H9 (cell line): ENCODE data around the gene TIAM2. TPM values are rescaled to one million over a fixed set of nuclear protein-coding genes. Genes with fewer than 3 reads are reported as not detected.

Experiments
- DNase-seq: peaks from one replicate; pipeline ENCODE4 v3.0.0-alpha.2; 2017
- H2AFZ ChIP-seq: one replicate; pipeline ENCODE4 v1.6.1; 2013; ENCODE audit warnings: mild to moderate bottlenecking, low read length, control low read depth, moderate library complexity
- H2AK5ac ChIP-seq: 2 replicates; pipeline ENCODE4 v1.6.1; 2013; ENCODE audit warnings: low read length, control low read depth, mixed read lengths; ENCODE audit not compliant: insufficient read length
- H2BK120ac ChIP-seq: one replicate; pipeline ENCODE4 v1.6.1; 2013; ENCODE audit warnings: low read depth, mild to moderate bottlenecking, low read length, control low read depth, inconsistent platforms; ENCODE audit not compliant: poor library complexity, severe bottlenecking
- H2BK12ac ChIP-seq: 2 replicates; pipeline ENCODE4 v1.6.1; 2013; ENCODE audit warnings: low read length, control low read depth, mixed read lengths, low read depth; ENCODE audit not compliant: insufficient read length
- H2BK15ac ChIP-seq: 2 replicates; pipeline ENCODE4 v1.6.1; 2013; ENCODE audit warnings: low read depth, low read length, control low read depth
- H2BK20ac ChIP-seq: one replicate; pipeline ENCODE4 v1.6.1; 2013; ENCODE audit warnings: low read depth, mild to moderate bottlenecking, low read length, control low read depth, inconsistent platforms; ENCODE audit not compliant: poor library complexity, severe bottlenecking
- H2BK5ac ChIP-seq: 2 replicates; pipeline ENCODE4 v1.6.1; 2013; ENCODE audit warnings: low read length, control low read depth, mixed read lengths; ENCODE audit not compliant: insufficient read length
- H3K14ac ChIP-seq: 2 replicates; pipeline ENCODE4 v1.6.1; 2013; ENCODE audit warnings: low read length, control low read depth; ENCODE audit not compliant: insufficient read depth
- H3K18ac ChIP-seq: 2 replicates; pipeline ENCODE4 v1.6.1; 2013; ENCODE audit warnings: low read depth, mild to moderate bottlenecking, mixed read lengths, low read length, control low read depth; ENCODE audit not compliant: insufficient read length
- H3K23ac ChIP-seq: 2 replicates; pipeline ENCODE4 v1.6.1; 2013; ENCODE audit warnings: low read length, control low read depth, mixed read lengths, low read depth; ENCODE audit not compliant: insufficient read length
- H3K23me2 ChIP-seq: 2 replicates; pipeline ENCODE4 v1.6.1; 2013; ENCODE audit warnings: low read depth, mild to moderate bottlenecking, mixed read lengths, low read length, control low read depth; ENCODE audit not compliant: insufficient read length, poor library complexity, severe bottlenecking
- H3K27ac ChIP-seq: 2 replicates; pipeline ENCODE4 v1.5.1; 2013; ENCODE audit warnings: low read length, control low read depth, mixed read lengths, low read depth; ENCODE audit not compliant: insufficient read length
- H3K27me3 ChIP-seq: 2 replicates; pipeline ENCODE4 v1.6.1; 2013; ENCODE audit warnings: low read length, control low read depth, inconsistent platforms; ENCODE audit not compliant: insufficient read depth
- H3K4ac ChIP-seq: 2 replicates; pipeline ENCODE4 v1.6.1; 2013; ENCODE audit warnings: low read depth, mild to moderate bottlenecking, control low read depth, inconsistent platforms, low read length, moderate library complexity
- H3K4me1 ChIP-seq: 2 replicates; pipeline ENCODE4 v1.6.1; 2013; ENCODE audit warnings: low read length, control low read depth, inconsistent platforms; ENCODE audit not compliant: insufficient read depth
- H3K4me2 ChIP-seq: 2 replicates; pipeline ENCODE4 v1.6.1; 2013; ENCODE audit warnings: low read length, control low read depth, mixed read lengths; ENCODE audit not compliant: insufficient read length, insufficient read depth
- H3K56ac ChIP-seq: 2 replicates; pipeline ENCODE4 v1.6.1; 2013; ENCODE audit warnings: low read depth, mild to moderate bottlenecking, mixed read lengths, low read length, control low read depth; ENCODE audit not compliant: insufficient read length
- H3K79me1 ChIP-seq: 2 replicates; pipeline ENCODE4 v1.6.1; 2013; ENCODE audit warnings: low read depth, mild to moderate bottlenecking, moderate library complexity, low read length, control low read depth, inconsistent platforms; ENCODE audit not compliant: insufficient read depth, poor library complexity, severe bottlenecking
- H3K79me2 ChIP-seq: 2 replicates; pipeline ENCODE4 v1.6.1; 2013; ENCODE audit warnings: low read length, control low read depth, inconsistent platforms; ENCODE audit not compliant: insufficient read depth
- H3K9ac ChIP-seq: 2 replicates; pipeline ENCODE4 v1.6.1; 2013; ENCODE audit warnings: low read length, control low read depth, mixed read lengths; ENCODE audit not compliant: insufficient read length; ENCODE audit errors: extremely low read depth
- H3K9me3 ChIP-seq: one replicate; pipeline ENCODE4 v1.6.1; 2013; ENCODE audit warnings: low read depth, low read length, inconsistent platforms; ENCODE audit not compliant: control insufficient read depth
- H3T11ph ChIP-seq: one replicate; pipeline ENCODE4 v1.6.1; 2013; ENCODE audit warnings: mild to moderate bottlenecking, low read length, control low read depth, inconsistent platforms
- H4K20me1 ChIP-seq: one replicate; pipeline ENCODE4 v1.6.1; 2013; ENCODE audit not compliant: control insufficient read depth, insufficient read length, insufficient read depth
- H4K5ac ChIP-seq: 2 replicates; pipeline ENCODE4 v1.6.1; 2013; ENCODE audit warnings: low read depth, mild to moderate bottlenecking, mixed read lengths, low read length, control low read depth; ENCODE audit not compliant: insufficient read length
- H4K8ac ChIP-seq: replicated peaks from 2 replicates; pipeline ENCODE4 v1.6.1; 2013; ENCODE audit warnings: low read length, control low read depth, mixed read lengths, low read depth; ENCODE audit not compliant: insufficient read length
- H4K91ac ChIP-seq: 2 replicates; pipeline ENCODE4 v1.6.1; 2013; ENCODE audit warnings: low read depth, mild to moderate bottlenecking, moderate library complexity, mixed read lengths, low read length, control low read depth; ENCODE audit not compliant: insufficient read length
- H3K27ac Mint-ChIP-seq, 3 experiments: 2 replicates in 2 of 3; 3 replicates in 1 of 3; pipeline ENCODE4 v1.8.0; 2020 to 2021; ENCODE audit warnings: mixed read lengths in 3 of 3, mild to moderate bottlenecking in 1 of 3, moderate library complexity in 1 of 3
- H3K27me3 Mint-ChIP-seq: 2 replicates; pipeline ENCODE4 v1.8.0; 2021; ENCODE audit warnings: low read depth, mild to moderate bottlenecking, moderate library complexity, mixed read lengths
- H3K36me3 Mint-ChIP-seq, 3 experiments: 2 replicates in 2 of 3; 3 replicates in 1 of 3; pipeline ENCODE4 v1.8.0; 2020 to 2021; ENCODE audit warnings: low read depth in 3 of 3, mixed read lengths in 3 of 3; ENCODE audit not compliant: insufficient read depth in 1 of 3
- H3K4me1 Mint-ChIP-seq, 2 experiments: 2 replicates each; pipeline ENCODE4 v1.8.0; 2020; ENCODE audit warnings: mixed read lengths in 2 of 2
- H3K4me3 Mint-ChIP-seq, 2 experiments: 2 replicates in 1 of 2; 3 replicates in 1 of 2; pipeline ENCODE4 v1.8.0; 2020 to 2021; ENCODE audit warnings: mild to moderate bottlenecking in 2 of 2, mixed read lengths in 2 of 2, moderate library complexity in 1 of 2
- H3K9me3 Mint-ChIP-seq, 2 experiments: 2 replicates in 1 of 2; 3 replicates in 1 of 2; pipeline ENCODE4 v1.8.0; 2020; ENCODE audit warnings: mild to moderate bottlenecking in 2 of 2, mixed read lengths in 2 of 2, moderate library complexity in 1 of 2
- CTCF ChIP-seq: fragments of 200-600 bp; sonication (generic); conservative IDR thresholded peaks from 3 replicates; pipeline ENCODE4 v1.8.0; 2021; ENCODE audit warnings: antibody characterized with exemption, mild to moderate bottlenecking
- WGBS: extraction: QIAGEN DNeasy Blood & Tissue Kit; methylation state at CpG from one replicate; pipeline ENCODE4 v1.1.7; 2013; ENCODE audit warnings: missing lambda C conversion rate, low lambda C conversion rate, mixed read lengths; ENCODE audit not compliant: insufficient read length; ENCODE audit errors: extremely low coverage; 5-methylcytosine and 5-hydroxymethylcytosine counted together
- total RNA-seq: library from RNA; stranded (reverse); gene quantifications from 2 replicates; pipeline ENCODE4 v1.2.1, GENCODE V29; 2021

TIAM2 gene
- total RNA-seq, 1 experiment from 2014 or later, result 6.3 TPM

- Histone ChIP-seq H2BK5ac (no peak overlapping the region), H2AFZ (no peak overlapping the region), H3K56ac (no peak overlapping the region), H3K9ac (no peak overlapping the region), H4K5ac (no peak overlapping the region), H2BK120ac (no peak overlapping the region), H3K23me2 (no peaks in the 10 kb centered on the region), H3K27me3 (no peaks in the 10 kb centered on the region; the same call in 1 of the 2 replicates), H3K23ac (no peak overlapping the region), H3K27ac (no peak overlapping the region), H3K9me3 (no peaks in the 10 kb centered on the region), H4K8ac (no peak overlapping the region), H3K79me1 (no peaks in the 10 kb centered on the region), H2BK20ac (no peak overlapping the region), H3K4me2 (no peak overlapping the region), H2AK5ac (no peak overlapping the region), H3K14ac (no peak overlapping the region), H4K91ac (no peak overlapping the region), H3T11ph (no peak overlapping the region), H2BK12ac (no peak overlapping the region), H2BK15ac (no peak overlapping the region), H4K20me1 (no peaks in the 10 kb centered on the region), H3K4me1 (no peaks in the 10 kb centered on the region), H3K79me2 (no peaks in the 10 kb centered on the region), H3K4ac (no peak overlapping the region), H3K18ac (no peak overlapping the region)
- no peaks in the 10 kb centered on the region for H3K36me3 Mint-ChIP-seq
- WGBS, result no CpG with 5 or more reads among the region's 12 CpGs
- no peak overlapping the region for H3K4me3 Mint-ChIP-seq
- H3K27ac Mint-ChIP-seq, result peak overlapping the region in 1 of 3 experiments; percentile 28; a peak in 3 of 7 replicates
- no peaks in the 10 kb centered on the region for H3K9me3 Mint-ChIP-seq
- no peaks in the 10 kb centered on the region for H3K27me3 Mint-ChIP-seq
- H3K4me1 Mint-ChIP-seq, result peaks cover 15 to 27% of the 10 kb centered on the region in 2 experiments
- TF ChIP-seq CTCF, result no peak
- DNase-seq, result no peak
Measured at GRCh38 chr6:155075930-155076695, 81.0 kb downstream of the TIAM2 start.
